B cell (primary cell): ENCODE measurements around the gene SMIM41.

Source experiments
- EZH2 ChIP-seq: IDR thresholded peaks from 2 replicates; pipeline ENCODE4 v1.6.1; 2012; ENCODE audit warnings: borderline replicate concordance, low read depth, mild to moderate bottlenecking, moderate library complexity, low read length; ENCODE audit not compliant: insufficient read depth, poor library complexity, severe bottlenecking
- TF ChIP-seq, protein P1 (sequence below): fragments of 200-600 bp; IDR thresholded peaks from one replicate; pipeline ENCODE4 v1.8.0; 2022; ENCODE audit warnings: antibody characterized with exemption, mild to moderate bottlenecking

DNA sequence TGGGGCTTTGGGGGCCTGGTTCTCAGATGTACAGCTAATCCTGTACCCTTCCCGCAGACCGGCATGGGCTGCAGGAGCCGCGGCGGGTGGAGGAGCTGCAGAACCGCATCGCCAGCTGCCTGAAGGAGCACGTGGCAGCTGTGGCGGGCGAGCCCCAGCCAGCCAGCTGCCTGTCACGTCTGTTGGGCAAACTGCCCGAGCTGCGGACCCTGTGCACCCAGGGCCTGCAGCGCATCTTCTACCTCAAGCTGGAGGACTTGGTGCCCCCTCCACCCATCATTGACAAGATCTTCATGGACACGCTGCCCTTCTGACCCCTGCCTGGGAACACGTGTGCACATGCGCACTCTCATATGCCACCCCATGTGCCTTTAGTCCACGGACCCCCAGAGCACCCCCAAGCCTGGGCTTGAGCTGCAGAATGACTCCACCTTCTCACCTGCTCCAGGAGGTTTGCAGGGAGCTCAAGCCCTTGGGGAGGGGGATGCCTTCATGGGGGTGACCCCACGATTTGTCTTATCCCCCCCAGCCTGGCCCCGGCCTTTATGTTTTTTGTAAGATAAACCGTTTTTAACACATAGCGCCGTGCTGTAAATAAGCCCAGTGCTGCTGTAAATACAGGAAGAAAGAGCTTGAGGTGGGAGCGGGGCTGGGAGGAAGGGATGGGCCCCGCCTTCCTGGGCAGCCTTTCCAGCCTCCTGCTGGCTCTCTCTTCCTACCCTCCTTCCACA is 20.7 kb upstream of the SMIM41 start:
- TF ChIP-seq, protein P1, sequence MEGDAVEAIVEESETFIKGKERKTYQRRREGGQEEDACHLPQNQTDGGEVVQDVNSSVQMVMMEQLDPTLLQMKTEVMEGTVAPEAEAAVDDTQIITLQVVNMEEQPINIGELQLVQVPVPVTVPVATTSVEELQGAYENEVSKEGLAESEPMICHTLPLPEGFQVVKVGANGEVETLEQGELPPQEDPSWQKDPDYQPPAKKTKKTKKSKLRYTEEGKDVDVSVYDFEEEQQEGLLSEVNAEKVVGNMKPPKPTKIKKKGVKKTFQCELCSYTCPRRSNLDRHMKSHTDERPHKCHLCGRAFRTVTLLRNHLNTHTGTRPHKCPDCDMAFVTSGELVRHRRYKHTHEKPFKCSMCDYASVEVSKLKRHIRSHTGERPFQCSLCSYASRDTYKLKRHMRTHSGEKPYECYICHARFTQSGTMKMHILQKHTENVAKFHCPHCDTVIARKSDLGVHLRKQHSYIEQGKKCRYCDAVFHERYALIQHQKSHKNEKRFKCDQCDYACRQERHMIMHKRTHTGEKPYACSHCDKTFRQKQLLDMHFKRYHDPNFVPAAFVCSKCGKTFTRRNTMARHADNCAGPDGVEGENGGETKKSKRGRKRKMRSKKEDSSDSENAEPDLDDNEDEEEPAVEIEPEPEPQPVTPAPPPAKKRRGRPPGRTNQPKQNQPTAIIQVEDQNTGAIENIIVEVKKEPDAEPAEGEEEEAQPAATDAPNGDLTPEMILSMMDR = no peak
- TF ChIP-seq EZH2 = no peak
